LNCaP clone FGC (cell line): Measurements from ENCODE around the gene POLR2C.

ENCODE experiments used
- DNase-seq: peaks from one replicate; pipeline ENCODE4 v3.0.0-alpha.2; 2011; ENCODE audit warnings: low read depth
- H3K4me3 ChIP-seq: 2 replicates; pipeline ENCODE4 v1.5.1; 2011; ENCODE audit warnings: mild to moderate bottlenecking, low read depth, low read length, control low read depth
- TF ChIP-seq, protein P1 (sequence below): IDR thresholded peaks from 2 replicates; pipeline ENCODE4 v1.5.1; 2012; ENCODE audit warnings: mild to moderate bottlenecking; ENCODE audit not compliant: control insufficient read depth, insufficient read depth; ENCODE audit errors: extremely low read depth

The POLR2C gene

GRCh38 chr16:57484515-57485005 lies 22.1 kb downstream of the POLR2C start:
- H3K4me3 ChIP-seq = no peak overlapping the region
- TF ChIP-seq, protein P1, sequence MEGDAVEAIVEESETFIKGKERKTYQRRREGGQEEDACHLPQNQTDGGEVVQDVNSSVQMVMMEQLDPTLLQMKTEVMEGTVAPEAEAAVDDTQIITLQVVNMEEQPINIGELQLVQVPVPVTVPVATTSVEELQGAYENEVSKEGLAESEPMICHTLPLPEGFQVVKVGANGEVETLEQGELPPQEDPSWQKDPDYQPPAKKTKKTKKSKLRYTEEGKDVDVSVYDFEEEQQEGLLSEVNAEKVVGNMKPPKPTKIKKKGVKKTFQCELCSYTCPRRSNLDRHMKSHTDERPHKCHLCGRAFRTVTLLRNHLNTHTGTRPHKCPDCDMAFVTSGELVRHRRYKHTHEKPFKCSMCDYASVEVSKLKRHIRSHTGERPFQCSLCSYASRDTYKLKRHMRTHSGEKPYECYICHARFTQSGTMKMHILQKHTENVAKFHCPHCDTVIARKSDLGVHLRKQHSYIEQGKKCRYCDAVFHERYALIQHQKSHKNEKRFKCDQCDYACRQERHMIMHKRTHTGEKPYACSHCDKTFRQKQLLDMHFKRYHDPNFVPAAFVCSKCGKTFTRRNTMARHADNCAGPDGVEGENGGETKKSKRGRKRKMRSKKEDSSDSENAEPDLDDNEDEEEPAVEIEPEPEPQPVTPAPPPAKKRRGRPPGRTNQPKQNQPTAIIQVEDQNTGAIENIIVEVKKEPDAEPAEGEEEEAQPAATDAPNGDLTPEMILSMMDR = no peak
- DNase-seq = no peak

DNA sequence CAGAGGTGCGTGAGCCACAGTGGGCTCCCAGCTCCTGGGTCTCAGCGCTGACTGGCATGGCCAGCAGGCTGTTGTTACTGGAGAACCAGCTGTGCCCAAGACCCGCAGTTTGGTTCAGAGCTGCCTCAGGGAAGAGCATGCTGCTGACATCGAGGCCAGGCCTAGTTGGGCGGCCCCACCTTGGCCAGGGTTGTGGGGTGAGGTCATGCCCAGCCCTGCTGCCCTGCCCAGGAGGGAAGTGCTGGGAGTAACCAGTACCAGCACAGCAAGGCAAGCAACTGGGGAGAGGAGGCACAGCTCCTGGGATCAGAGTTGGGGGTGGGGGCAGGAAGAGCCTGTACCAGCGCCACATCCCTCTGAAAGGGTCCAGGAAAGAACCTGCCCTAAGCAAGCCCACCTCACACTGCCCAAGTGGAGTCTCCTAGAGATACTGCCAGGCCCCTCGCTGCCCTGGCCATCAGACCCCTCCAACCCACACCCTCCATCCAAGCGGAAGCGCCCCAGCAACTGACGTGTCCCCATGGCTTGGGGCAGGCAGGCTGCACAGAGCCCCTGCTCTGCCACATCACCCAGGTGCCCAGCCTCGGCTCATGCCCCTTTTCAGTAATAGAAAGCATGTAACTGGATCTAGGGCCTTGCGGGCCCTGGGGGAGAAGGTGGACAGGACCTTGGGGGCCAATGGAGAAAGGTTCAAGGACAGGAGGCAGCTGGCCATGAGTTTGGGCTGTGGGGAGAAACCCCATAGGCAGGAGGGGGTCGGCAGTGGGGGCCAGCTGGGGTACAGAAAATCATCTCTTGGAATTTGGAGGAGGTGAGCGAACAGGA lies 22.8 kb downstream of the POLR2C start:
- TF ChIP-seq, protein P1 = no peak
- DNase-seq = no peak
- H3K4me3 ChIP-seq = peak overlapping the region; percentile 61

GRCh38 chr16:57485916-57486857 lies 23.7 kb downstream of the POLR2C start, which contains the start of gene DOK4:
DOK4 (minus strand) TSS chr16:57486493; CDS start chr16:57479507, 6,986 bp downstream.
- no peak for DNase-seq
- TF ChIP-seq, protein P1 = no peak
- peak within 1 kb of the TSS; percentile 61 for H3K4me3 ChIP-seq

DNA sequence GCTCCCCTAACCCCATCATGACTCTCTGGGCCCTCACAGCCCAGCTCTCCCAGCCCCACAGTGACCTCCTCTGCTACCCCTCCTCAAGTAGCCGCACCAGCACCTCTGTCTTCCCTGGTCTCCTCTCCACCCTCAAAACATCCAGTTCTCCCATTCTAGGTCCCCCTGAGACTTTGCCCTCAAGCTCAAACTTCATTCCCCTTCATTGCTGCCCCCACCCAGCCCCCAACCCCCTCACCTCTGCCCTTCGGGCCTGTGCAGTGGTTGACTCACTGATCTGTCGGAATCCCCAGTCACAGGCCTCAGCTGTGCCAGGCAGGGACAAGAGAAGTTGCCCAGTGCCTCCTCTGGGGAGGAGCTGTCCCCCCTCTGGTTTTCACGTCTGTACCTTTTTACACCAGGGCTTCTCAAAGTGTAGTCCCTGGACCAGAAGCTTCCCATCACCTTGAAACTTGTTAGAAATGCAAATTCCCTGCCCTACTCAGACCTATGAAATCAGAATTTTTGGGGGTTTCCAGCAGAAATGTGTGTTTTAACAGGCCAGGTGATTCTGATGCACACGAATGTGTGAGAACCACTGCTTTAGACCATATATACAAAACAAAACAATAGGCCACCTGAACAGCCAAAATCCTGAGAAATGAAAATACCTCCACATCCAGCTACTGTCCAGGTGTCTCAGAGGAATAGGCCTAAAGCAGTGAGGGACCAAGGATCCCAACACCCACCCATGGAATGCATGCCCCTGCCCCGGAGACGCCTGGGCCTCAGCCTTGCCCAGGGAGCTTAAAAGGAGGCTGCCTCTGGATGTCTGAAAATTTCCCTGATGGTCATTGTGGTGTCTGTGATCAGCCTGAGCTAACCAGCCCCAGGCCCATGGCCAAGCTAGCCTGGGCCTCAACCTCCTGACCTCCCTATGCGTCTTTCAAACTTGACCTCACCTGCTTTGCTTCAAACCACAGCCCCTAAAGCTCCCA lies 24.7 kb downstream of the POLR2C start:
- H3K4me3 ChIP-seq = peak overlapping the region; percentile 36
- DNase-seq = no peak
- TF ChIP-seq, protein P1 = no peak

- TF ChIP-seq, protein P1 = no peak
- DNase-seq = no peak
- H3K4me3 ChIP-seq = no peak overlapping the region
These were observed 26.8 kb downstream of the POLR2C start for GRCh38 chr16:57489229-57489628.

DNA sequence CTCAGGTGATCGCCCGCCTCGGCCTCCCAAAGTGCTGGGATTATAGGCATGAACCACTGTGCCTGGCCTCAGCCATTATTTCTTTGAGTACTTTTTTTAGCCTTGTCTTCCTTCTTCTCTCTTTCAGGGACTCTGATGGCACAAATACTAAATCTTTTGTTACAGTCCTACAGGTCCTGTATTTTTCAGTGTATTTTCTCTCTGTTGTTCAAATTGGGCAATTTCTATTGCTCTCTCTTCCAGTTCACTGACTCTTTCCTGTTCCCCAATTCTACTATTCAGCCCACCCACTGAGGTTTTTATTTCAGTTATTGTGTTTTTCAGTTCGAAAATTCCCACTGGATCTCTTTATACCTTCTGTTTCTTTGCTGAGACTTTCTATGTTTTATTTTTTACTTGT lies 31.3 kb downstream of the POLR2C start:
- no peak for DNase-seq
- TF ChIP-seq, protein P1 = no peak
- no peak overlapping the region for H3K4me3 ChIP-seq
